Testis (tissue), 3 donors: ENCODE measurements around the gene SESN3. TPM values are rescaled to one million over a fixed set of nuclear protein-coding genes. Genes with fewer than 3 reads are reported as not detected.

Experiments used
- DNase-seq: peaks from one replicate; pipeline ENCODE4 v3.0.0-alpha.2; 2019
- H3K27ac ChIP-seq, 2 donors: fragments of 200-600 bp; sonication (generic); one replicate each; pipeline ENCODE4 v1.5.1; 2019
- H3K27me3 ChIP-seq: fragments of 200-600 bp; sonication (generic); one replicate; pipeline ENCODE4 v1.5.1; 2019
- H3K36me3 ChIP-seq: fragments of 200-600 bp; sonication (generic); one replicate; pipeline ENCODE4 v1.5.1; 2017; ENCODE audit warnings: low read depth; ENCODE audit errors: missing control alignments
- H3K4me1 ChIP-seq: fragments of 200-600 bp; sonication (generic); one replicate; pipeline ENCODE4 v1.5.1; 2019
- H3K4me3 ChIP-seq, 2 donors: fragments of 200-600 bp; sonication (generic); one replicate each; pipeline ENCODE4 v1.5.1; 2017 to 2019
- H3K9me3 ChIP-seq: fragments of 200-600 bp; sonication (generic); one replicate; pipeline ENCODE4 v1.5.1; 2017
- POLR2A ChIP-seq: fragments of 450-650 bp; IDR thresholded peaks from one replicate; pipeline ENCODE4 v1.6.1; 2017; ENCODE audit warnings: antibody characterized with exemption, mild to moderate bottlenecking, moderate library complexity
- WGBS, 2 donors: methylation state at CpG; one replicate each; pipeline ENCODE4 v1.1.5; 2018; 5-methylcytosine and 5-hydroxymethylcytosine counted together
- intact Hi-C: fragments of 100-400 bp; cut with DNase I; formaldehyde crosslinking; loops from one replicate; pipeline ENCODE4 v1.15.1; 2023; ENCODE audit warnings: low total_unique reads
- polyA plus RNA-seq: library from polyadenylated mRNA; stranded (reverse); fragments of 350-450 nt; fragmentation: Illumina TruSeq; extraction: RNeasy Lipid Tissue Mini Kit (QIAGEN cat#74804); gene quantifications from one replicate; pipeline ENCODE4 v1.2.3, GENCODE V29; 2014; ENCODE audit warnings: low read depth, low replicate concordance; ENCODE audit not compliant: insufficient read depth
- total RNA-seq, 2 donors: library from RNA; depleted of rRNA; stranded (reverse); fragments of >200 nt; gene quantifications; one replicate each; pipeline ENCODE4 v1.2.3, GENCODE V29; 2016
- TF ChIP-seq, protein P1 (sequence below), 3 experiments: fragments of 450-650 bp in 2 of 3; fragments of 200-600 bp in 1 of 3; sonication (generic) in 1 of 3; IDR thresholded peaks; one replicate each; pipeline ENCODE4 v1.5.1; 2016 to 2019; ENCODE audit warnings: antibody characterized with exemption in 3 of 3, mild to moderate bottlenecking in 2 of 3, moderate library complexity in 1 of 3

The SESN3 gene
- total and polyA plus RNA-seq, 3 donors from 2014 or later = 27.5 to 106 (median 66.9) TPM

DNA sequence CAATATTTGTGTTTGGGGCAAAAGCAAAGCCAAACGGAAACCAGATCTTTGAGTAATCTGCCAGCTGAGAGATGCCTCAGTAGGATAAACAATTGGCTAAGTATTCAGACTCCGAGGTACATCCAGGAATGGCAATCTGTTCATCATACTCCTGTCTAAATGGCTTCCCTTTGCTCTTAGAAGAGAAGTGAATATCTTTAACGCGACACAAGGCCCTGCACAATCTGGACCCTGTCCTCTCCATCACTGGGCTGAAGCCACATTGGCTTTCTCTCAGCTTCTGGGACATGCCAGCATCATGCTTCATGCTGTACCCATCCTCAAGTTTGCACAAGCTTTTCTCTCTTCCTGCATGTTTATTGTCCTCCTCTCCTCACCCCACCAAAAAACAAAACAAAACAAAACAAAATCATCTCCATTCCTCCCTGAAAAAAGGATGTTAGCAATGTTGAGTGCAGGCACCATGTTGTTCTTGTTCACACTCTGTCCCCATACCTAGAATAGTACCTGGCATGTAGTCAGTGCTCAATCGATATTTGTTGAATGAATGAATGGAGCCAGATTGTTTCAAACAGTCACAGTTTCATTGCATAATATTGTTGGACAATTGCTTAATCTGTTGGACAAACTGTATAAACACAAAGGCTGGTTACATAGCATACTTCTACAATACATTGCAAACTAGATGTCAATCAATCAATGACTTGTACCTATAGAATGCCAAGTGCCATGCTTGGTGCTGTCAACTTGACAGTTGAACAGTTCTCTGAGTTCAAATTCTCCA lies 38.2 kb upstream of the SESN3 start:
- intact Hi-C loops = no loop called here
- WGBS, 2 donors = 93 to 94% methylated on average over 5 of the region's 5 CpGs
- Histone ChIP-seq H3K27me3 (no peaks in the 10 kb centered on the region), H3K36me3 (no peaks in the 10 kb centered on the region), H3K4me1 (peaks cover 8% of the 10 kb centered on the region), H3K4me3 (no peak overlapping the region), H3K27ac (no peak overlapping the region), H3K9me3 (no peaks in the 10 kb centered on the region)
- TF ChIP-seq, protein P1, sequence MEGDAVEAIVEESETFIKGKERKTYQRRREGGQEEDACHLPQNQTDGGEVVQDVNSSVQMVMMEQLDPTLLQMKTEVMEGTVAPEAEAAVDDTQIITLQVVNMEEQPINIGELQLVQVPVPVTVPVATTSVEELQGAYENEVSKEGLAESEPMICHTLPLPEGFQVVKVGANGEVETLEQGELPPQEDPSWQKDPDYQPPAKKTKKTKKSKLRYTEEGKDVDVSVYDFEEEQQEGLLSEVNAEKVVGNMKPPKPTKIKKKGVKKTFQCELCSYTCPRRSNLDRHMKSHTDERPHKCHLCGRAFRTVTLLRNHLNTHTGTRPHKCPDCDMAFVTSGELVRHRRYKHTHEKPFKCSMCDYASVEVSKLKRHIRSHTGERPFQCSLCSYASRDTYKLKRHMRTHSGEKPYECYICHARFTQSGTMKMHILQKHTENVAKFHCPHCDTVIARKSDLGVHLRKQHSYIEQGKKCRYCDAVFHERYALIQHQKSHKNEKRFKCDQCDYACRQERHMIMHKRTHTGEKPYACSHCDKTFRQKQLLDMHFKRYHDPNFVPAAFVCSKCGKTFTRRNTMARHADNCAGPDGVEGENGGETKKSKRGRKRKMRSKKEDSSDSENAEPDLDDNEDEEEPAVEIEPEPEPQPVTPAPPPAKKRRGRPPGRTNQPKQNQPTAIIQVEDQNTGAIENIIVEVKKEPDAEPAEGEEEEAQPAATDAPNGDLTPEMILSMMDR (IDR thresholded peaks at IDR 0.05) = no peak
- no peak for TF ChIP-seq POLR2A
- no peak for DNase-seq

DNA sequence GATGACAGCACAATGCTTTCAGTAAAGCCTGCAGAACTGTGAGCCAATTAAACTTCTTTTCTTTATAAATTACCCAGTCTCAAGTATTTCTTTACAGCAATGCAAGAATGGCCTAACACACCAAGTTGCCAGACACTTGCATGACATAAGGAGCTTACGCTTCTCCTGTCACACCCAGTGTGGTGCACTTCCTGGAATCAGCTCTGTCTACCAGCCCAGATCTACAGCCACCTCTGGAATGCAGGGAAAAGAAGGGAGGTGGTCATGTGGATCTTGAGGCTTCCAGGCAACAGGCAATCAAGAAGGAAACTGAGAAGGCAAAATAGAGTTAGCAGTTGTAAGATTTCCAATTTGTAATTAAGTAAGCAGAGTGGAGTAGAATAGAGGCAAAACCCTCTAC lies 37.4 kb upstream of the SESN3 start:
- TF ChIP-seq, protein P1 (IDR thresholded peaks at IDR 0.05) = no peak
- TF ChIP-seq POLR2A = no peak
- intact Hi-C loops = no loop called here
- no peak for DNase-seq
- no peak overlapping the region for H3K4me3 ChIP-seq
- H3K9me3 ChIP-seq = no peaks in the 10 kb centered on the region
- H3K27me3 ChIP-seq = no peaks in the 10 kb centered on the region
- peaks cover 8% of the 10 kb centered on the region for H3K4me1 ChIP-seq
- 91 to 95% methylated on average over 1 of the region's 1 CpG for WGBS, 2 donors
- H3K27ac ChIP-seq = no peak overlapping the region
- no peaks in the 10 kb centered on the region for H3K36me3 ChIP-seq

DNA sequence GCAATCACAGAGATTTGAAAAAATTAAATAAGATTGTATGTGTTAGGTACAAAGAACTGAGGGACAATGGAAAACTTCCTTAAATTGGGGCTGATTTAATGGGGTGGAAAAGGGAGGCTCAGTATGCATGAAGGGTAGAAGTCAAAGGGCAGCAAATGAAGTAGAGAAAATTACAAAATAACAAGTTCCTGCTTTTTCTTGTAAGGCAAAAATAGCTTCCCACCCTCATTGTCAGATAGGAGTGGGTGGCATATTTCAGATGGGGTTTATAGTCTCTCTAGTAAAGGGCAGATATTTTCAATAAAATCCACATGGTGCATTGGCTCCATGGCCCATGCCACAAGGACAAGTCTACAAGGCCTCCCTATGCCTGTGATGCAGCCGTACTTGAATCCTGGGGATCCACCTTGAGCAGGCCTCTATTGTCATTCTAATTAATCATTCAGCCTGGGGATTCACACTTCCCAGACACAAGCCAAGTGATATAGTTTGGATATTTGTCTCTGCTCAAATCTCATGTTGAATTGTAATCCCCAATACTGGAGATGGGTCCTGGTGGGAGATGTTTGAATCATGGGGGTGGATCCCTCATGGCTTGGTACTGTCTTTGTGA lies 36.7 kb upstream of the SESN3 start:
- peak overlapping the region in 1 of 2 donors; percentile 80 for H3K27ac ChIP-seq
- no peaks in the 10 kb centered on the region for H3K27me3 ChIP-seq
- H3K36me3 ChIP-seq = no peaks in the 10 kb centered on the region
- no peak for TF ChIP-seq POLR2A
- TF ChIP-seq, protein P1 (IDR thresholded peaks at IDR 0.05) = no peak
- intact Hi-C loops = no loop called here
- H3K4me1 ChIP-seq = peaks cover 8% of the 10 kb centered on the region
- DNase-seq = no peak
- H3K9me3 ChIP-seq = no peaks in the 10 kb centered on the region
- H3K4me3 ChIP-seq = no peak overlapping the region
- 8 to 42% methylated on average over 1 of the region's 1 CpG for WGBS, 2 donors

DNA sequence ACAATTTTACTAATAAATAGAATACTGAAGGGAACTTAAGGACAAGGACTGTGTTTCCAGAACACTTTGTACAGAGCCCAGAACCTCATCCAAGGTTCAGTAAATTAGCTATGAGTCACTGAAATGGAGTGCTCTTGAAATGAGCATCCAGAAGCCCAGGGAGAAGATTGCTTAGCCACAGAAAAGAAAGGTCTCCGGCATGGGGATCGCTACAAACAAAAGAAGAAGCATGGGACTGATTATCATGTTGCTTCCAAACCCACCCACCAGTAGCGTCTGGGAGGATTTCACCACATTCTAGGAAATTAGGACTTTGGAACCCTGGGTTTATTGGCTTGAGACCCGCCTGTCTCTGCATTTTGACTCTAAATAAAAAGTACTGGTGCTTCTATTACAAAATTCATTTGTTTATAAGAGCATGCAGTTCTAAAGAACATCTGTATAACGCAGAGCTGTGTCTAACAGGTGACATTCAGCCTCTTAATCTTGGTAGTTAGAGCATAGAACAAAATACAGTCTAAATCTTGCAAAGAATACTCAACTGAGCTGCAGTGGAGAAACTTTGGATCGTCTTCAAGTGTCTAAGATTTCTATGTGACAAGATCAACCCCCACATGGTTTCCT lies 35.9 kb upstream of the SESN3 start:
- Histone ChIP-seq H3K27me3 (no peaks in the 10 kb centered on the region), H3K9me3 (no peaks in the 10 kb centered on the region), H3K4me1 (peaks cover 8% of the 10 kb centered on the region), H3K36me3 (no peaks in the 10 kb centered on the region), H3K4me3 (no peak overlapping the region), H3K27ac (peak overlapping the region in 1 of 2 donors; percentile 80)
- TF ChIP-seq POLR2A = no peak
- TF ChIP-seq, protein P1 (IDR thresholded peaks at IDR 0.05) = no peak
- 68 to 70% methylated on average over 6 of the region's 6 CpGs for WGBS, 2 donors
- intact Hi-C loops = no loop called here
- peak; percentile 18 for DNase-seq
